Stimulated activated naive CD4-positive, alpha-beta T cell treated with Interleukin-2 at 50 U/mL for 16 hours (primary cell): ENCODE data around the gene TBC1D5.
"Not testable (repeated sequence)": the region's sequence is repeated elsewhere in the genome, so short reads cannot be mapped to it uniquely, and the experiment has no call there.

Source experiments
- DNase-seq: peaks from one replicate; lab custom pipeline; 2025; lab: John Stamatoyannopoulos, UW

The TBC1D5 gene

GRCh38 chr3:17351193-17351592 lies 391.2 kb downstream of the TBC1D5 start:
- not testable (repeated sequence) for DNase-seq

DNA sequence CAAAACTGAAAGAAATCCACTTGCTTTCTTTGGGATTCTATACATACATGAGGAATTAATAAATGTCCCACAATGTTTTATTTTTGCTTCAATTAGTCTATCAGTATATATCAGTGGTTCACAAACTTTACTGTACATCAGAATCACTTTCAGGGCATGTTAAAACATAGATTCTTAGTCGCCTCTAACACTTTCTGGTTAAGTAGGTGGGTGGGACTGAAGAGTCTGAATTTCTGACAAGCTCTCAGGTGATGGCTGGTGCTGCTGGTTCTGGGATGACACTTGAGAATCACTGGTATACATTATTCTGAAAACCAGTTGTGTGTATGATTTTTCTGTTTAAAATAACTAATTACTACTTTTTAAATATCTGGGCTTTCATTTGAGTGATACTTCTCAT lies 393.3 kb downstream of the TBC1D5 start:
- DNase-seq: no peak

- no peak for DNase-seq
These were observed 400.3 kb downstream of the TBC1D5 start for GRCh38 chr3:17342119-17342518.

- no peak for DNase-seq
These were observed 401.7 kb downstream of the TBC1D5 start for GRCh38 chr3:17340693-17341092.

DNA sequence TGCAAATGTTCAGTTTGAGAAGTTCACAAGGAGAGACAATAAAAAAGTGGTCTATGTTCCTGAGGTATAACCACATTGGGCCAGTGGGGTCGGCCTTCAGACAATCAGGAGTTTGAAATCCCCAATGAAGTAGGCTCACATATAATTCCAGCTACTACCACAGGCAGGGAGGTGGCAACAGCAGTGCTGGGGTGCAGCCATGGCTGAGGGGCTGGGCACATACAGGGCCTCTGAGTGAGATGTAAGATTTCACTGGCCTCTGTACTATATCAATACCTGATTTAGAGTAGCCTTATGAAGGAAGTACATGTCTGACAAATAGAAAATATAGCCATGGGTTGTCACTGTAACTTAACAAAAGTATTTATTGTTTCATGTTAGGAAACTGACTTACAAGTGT lies 402.2 kb downstream of the TBC1D5 start:
- DNase-seq: no peak

- no peak for DNase-seq
These were observed 403.3 kb downstream of the TBC1D5 start for GRCh38 chr3:17339132-17339575.

- no peak for DNase-seq
These were observed 406.1 kb downstream of the TBC1D5 start for GRCh38 chr3:17336291-17336690.

- DNase-seq: no peak
These were observed 408.5 kb downstream of the TBC1D5 start for GRCh38 chr3:17333893-17334292.

DNA sequence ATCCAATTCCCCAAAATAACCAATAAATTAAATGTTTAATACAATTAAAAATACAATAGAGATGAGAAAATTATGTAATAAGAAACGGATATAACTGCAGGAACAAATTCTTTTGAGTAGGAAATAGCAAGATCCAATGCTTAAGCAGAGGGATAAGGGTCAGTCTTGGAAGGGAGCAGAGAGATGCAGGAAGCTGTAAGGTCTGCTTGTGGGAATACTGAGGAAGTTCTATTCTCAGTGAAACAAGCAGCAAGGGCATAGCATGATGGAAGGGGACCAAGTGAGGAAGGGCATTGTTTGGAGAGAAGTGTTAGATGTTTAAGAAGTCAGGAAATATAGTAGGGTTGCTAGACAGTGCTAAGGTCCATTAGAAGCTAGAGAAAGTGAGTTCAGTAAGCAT lies 409.0 kb downstream of the TBC1D5 start:
- DNase-seq: no peak

DNA sequence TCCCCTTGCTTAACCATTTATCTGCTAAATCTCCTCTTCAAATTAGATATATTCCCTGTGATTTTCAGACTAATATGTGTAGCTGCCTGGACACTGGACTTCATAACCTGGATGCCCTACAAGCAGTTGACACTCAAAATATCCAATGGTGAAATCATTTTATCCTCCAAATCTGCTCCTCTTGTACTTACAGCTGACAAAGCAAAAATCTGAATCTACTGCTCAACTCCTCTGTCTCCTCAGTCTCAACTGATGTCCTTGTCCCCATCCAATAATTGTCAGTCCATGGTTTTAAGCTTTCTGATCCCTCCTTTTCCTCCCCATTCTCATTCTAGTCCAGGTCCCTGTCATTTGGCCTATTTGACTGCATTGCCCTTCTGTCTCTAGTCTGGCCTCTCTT lies 411.8 kb downstream of the TBC1D5 start:
- DNase-seq: no peak

DNA sequence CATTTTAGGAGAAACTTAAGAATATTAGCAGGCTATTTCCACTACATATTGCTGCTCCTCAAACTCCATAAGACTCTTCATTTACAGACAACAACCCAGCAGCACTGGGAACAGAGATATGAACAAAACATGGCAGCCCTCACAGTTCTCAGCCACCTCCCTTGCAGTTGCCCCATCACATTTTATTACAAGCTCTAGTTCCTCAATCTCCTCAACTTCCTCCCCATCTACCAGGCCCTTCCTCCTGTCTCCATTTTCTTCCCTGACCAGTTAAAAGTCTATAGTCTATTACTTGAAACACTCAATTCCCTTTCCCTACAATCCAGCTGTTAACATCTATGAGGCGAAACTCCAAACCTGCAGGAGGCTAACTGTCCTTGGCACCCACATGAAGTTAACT lies 412.5 kb downstream of the TBC1D5 start:
- DNase-seq: no peak

DNA sequence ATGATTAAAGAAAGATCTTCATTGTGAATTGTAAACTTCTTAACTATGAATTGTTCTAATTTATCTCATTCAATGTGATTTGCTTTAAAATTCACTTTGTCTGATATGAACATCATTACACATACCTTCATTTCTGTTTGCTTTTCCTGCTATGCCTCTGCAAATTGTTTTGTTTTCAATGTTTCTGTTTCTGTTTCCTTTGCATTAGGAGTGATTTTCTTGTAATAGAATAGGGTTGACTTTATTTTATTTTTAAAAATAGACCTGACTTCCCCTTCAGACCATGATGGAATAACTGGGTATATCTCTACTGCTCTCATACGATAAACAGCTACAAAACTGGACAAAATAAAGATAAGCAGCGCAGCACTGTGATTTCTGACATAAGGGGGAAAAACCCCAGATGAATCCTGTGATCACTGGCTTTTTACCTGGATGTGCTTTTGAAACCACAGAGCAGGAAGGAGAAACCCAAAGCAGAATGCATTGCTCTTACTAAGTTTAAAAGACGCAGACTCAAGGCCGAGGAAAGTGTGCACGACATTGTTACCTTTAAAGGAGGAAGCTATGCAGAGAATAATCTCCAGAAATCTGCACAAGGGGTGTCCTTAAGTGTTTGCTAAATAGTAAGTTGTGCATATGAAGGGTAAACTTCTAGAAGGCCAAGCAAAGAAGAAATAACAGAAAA lies 420.2 kb downstream of the TBC1D5 start:
- no peak for DNase-seq

GRCh38 chr3:17320266-17320665 lies 422.2 kb downstream of the TBC1D5 start:
- DNase-seq: no peak

DNA sequence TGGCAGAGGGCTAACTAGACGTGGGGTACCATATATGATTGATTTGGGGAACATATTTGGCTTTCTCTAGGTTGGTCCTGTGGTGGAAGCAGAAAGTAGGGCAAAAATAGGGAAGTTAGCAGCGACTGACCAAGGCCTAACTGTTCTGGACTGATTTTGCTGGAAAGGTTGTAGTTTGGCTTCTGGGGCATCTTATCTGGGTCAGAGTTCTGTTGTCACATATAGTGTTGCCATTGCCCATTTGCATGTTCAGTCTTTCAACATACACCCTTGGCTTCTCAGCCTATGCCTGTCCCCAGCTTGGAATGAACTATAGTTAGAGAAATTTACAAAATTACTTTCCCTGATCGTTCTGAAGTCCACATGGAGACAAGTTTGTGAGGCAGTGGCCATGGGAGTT lies 426.5 kb downstream of the TBC1D5 start:
- DNase-seq: no peak

GRCh38 chr3:17314171-17314570 lies 428.3 kb downstream of the TBC1D5 start:
- DNase-seq: no peak

DNA sequence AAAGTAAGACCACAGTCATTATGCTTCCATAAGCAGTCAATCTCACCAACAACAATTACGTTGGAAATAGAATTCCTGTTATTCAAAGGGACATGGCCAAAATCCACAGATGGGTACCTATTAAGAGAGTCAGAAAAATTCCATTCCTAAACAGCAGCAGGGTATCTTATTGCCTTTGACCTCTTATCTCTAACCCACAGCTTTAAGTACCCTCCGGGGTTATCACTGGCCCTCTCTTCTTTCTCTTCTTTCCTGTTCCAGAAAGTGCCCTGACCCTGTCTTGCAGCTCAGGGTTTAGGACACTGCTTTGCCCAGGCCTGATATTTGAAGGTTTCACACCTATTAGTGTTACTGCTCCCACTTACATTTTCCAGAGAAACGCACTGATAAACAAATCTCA lies 428.7 kb downstream of the TBC1D5 start:
- DNase-seq: no peak

- no peak for DNase-seq
These were observed 431.4 kb downstream of the TBC1D5 start for GRCh38 chr3:17310983-17311382.

- no peak for DNase-seq
These were observed 434.5 kb downstream of the TBC1D5 start for GRCh38 chr3:17307887-17308286.

GRCh38 chr3:17307482-17307881 lies 434.9 kb downstream of the TBC1D5 start:
- DNase-seq: no peak

- no peak for DNase-seq
These were observed 437.5 kb downstream of the TBC1D5 start for GRCh38 chr3:17304969-17305368.

DNA sequence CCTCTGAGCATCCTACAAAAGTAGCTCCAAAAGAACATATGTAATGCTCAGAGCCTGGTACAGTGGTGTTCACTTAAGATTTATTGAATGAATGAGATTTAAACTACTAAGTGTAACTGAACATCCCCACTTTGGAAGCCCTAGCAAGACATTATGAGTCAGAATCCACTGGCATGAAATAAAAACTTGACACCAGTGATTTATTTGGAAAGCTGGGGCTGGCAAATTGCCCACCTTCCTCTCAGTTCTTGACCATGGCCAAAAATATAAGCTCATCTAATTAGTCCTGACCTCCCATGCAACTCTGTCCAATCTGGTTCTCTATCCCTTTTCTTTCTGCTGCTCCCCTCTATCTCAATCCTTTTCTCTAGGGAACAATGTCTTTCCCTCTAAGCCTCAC lies 439.7 kb downstream of the TBC1D5 start:
- DNase-seq: no peak

GRCh38 chr3:17302170-17302569 lies 440.3 kb downstream of the TBC1D5 start:
- no peak for DNase-seq

DNA sequence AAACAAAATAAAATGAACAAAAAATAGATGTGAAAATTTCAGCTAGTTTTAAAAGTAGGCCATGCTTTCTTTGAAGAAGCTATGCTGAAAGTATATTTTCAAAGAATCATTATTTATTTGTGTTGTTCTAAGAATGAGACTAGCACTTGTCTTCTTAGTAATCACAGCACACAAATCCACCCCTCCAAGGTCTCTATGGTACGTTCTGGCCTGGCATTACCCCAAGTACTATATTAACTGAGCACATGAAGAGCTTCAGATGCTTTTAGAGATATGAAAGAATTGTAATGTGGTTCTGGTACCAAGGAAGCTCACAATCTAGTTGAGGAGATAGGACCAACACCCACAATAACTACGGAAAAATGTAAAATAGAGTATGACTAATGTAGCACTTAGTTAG lies 441.2 kb downstream of the TBC1D5 start:
- DNase-seq: no peak

- no peak for DNase-seq
These were observed 442.0 kb downstream of the TBC1D5 start for GRCh38 chr3:17300441-17300840.
